GM18870 (cell line): ENCODE measurements around the gene TOP2A.

Experiments
- ATAC-seq: cut with Tn5 transposase; IDR thresholded peaks from one replicate; pipeline ENCODE4 v1.9.1; 2021; ENCODE audit warnings: moderate library complexity; ENCODE audit not compliant: unreplicated experiment

TOP2A gene

GRCh38 chr17:40348562-40349476 lies 68.9 kb downstream of the TOP2A start:
- no peak for ATAC-seq

GRCh38 chr17:40348136-40348504 lies 69.6 kb downstream of the TOP2A start:
- no peak for ATAC-seq

- no peak for ATAC-seq
These were observed 70.2 kb downstream of the TOP2A start for GRCh38 chr17:40347319-40348135.

GRCh38 chr17:40346765-40347158 lies 70.9 kb downstream of the TOP2A start:
- ATAC-seq = no peak

- ATAC-seq = no peak
These were observed 71.5 kb downstream of the TOP2A start for GRCh38 chr17:40345994-40346764.

- no peak for ATAC-seq
These were observed 72.3 kb downstream of the TOP2A start for GRCh38 chr17:40345161-40345993.

GRCh38 chr17:40344421-40345160 lies 73.1 kb downstream of the TOP2A start:
- no peak for ATAC-seq

GRCh38 chr17:40343219-40344119 lies 74.2 kb downstream of the TOP2A start:
- no peak for ATAC-seq

GRCh38 chr17:40342504-40343218 lies 75.0 kb downstream of the TOP2A start:
- ATAC-seq = no peak

- ATAC-seq = no peak
These were observed 75.7 kb downstream of the TOP2A start for GRCh38 chr17:40341808-40342503.

- ATAC-seq = no peak
These were observed 76.6 kb downstream of the TOP2A start for GRCh38 chr17:40340880-40341807.

- ATAC-seq = no peak
These were observed 77.4 kb downstream of the TOP2A start for GRCh38 chr17:40340327-40340726.

GRCh38 chr17:40338941-40339649 lies 78.6 kb downstream of the TOP2A start:
- ATAC-seq = no peak
